Adipocyte (in vitro differentiated cells): Measurements from ENCODE around the gene FBP1.

Experiments used
- DNase-seq: peaks from one replicate; pipeline ENCODE4 v3.0.0-alpha.2; 2015; ENCODE audit warnings: low read depth
- H3K27me3 ChIP-seq: replicated peaks from 2 replicates; pipeline ENCODE4 v1.7.0; 2013; ENCODE audit warnings: mild to moderate bottlenecking, low read length, moderate library complexity; ENCODE audit not compliant: control insufficient read depth, insufficient read depth
- H3K36me3 ChIP-seq: 2 replicates; pipeline ENCODE4 v1.7.0; 2013; ENCODE audit warnings: low read length, mild to moderate bottlenecking, moderate library complexity; ENCODE audit not compliant: control insufficient read depth, insufficient read depth, severe bottlenecking
- H3K4me1 ChIP-seq: 2 replicates; pipeline ENCODE4 v1.7.0; 2013; ENCODE audit warnings: mild to moderate bottlenecking, low read length, moderate library complexity; ENCODE audit not compliant: control insufficient read depth, insufficient read depth
- H3K4me3 ChIP-seq: 2 replicates; pipeline ENCODE4 v1.7.0; 2013; ENCODE audit warnings: mild to moderate bottlenecking, low read length, moderate library complexity
- H3K9ac ChIP-seq: 2 replicates; pipeline ENCODE4 v1.7.0; 2013; ENCODE audit warnings: mild to moderate bottlenecking, low read length, moderate library complexity
- H3K9me3 ChIP-seq: 2 replicates; pipeline ENCODE4 v1.7.0; 2013; ENCODE audit warnings: mild to moderate bottlenecking, low read length, moderate library complexity; ENCODE audit not compliant: control insufficient read depth

Gene FBP1

DNA sequence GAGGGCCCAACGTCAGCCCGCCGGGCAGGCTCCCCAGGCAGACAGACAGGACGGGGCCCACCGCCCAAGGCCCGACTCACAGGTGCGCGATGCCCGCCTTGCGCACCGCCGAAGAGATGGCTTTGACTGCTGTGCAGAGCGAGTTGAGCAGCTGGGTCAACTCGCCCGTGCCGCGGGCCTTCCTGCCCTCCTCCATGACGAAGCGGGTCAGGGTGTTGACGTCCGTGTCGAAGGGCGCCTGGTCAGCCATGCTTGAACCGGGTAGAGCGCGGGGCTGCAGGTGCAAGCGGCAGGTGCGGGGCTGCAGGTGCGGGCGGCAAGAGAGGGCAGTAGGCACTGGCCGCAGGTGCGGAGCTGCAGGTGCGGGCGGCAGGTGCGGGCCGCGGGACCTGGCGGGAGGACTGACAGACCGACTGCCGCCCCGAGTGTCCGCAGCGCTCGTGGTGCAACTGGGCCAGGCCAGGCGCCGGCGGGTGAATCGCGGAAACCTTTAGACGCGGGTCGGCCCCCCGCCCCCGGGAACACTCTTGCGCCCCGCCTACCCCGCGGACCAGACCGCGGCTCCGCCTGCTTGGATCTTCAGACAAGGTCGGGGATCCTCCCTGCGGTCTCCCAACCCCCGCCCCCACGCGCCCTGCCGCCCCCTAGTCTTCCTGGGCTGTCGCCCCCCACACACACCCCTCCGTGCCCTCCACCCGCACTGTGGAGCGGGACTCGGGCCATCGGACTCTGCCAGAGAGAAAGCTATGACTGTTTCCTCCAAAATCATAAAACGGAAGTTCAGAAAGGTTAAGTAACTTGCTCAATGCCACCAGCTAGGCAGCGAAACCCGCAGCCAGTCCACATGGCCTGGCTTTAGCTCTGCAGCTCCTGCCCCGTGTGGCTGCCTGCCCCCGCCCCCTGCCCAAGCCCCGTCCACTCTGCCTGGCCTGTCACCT is at the start of gene FBP1:
TSS of gene FBP1 (minus strand) at position 458 of the 938 bp plus-strand sequence. CDS start at position 250, 208 bp downstream.
- peaks cover 10% of the 10 kb centered on the region for H3K27me3 ChIP-seq
- DNase-seq = no peak
- peaks cover 5% of the 10 kb centered on the region for H3K4me1 ChIP-seq
- no peaks in the 10 kb centered on the region for H3K9me3 ChIP-seq
- H3K9ac ChIP-seq = no peak within 1 kb of the TSS
- H3K4me3 ChIP-seq = peak within 1 kb of the TSS; percentile 73
- H3K36me3 ChIP-seq = no peaks in the 10 kb centered on the region

DNA sequence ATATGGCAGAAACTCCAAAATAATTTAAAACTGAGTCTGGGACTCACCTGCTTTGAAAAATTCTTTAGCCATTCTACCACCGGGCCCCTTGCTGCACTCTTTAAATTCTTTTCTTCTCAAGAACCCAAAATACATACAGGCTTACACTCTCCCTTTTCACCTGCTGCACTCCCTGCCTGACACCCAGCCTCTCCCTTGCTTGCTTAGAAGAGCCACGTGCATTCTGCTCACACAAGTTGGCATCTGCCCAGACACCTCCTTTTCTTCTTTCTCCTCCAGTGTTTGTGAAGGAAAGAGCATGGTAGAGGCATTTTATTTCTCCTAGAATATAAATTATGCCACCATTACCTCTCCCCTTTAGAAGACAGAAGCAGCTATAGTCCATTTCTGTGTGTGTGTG is 48.1 kb upstream of the FBP1 start:
- Histone ChIP-seq H3K36me3 (no peaks in the 10 kb centered on the region), H3K4me1 (no peaks in the 10 kb centered on the region), H3K27me3 (peaks cover 9% of the 10 kb centered on the region), H3K9me3 (peaks cover 4% of the 10 kb centered on the region), H3K9ac (no peak overlapping the region), H3K4me3 (no peak overlapping the region)
- no peak for DNase-seq

DNA sequence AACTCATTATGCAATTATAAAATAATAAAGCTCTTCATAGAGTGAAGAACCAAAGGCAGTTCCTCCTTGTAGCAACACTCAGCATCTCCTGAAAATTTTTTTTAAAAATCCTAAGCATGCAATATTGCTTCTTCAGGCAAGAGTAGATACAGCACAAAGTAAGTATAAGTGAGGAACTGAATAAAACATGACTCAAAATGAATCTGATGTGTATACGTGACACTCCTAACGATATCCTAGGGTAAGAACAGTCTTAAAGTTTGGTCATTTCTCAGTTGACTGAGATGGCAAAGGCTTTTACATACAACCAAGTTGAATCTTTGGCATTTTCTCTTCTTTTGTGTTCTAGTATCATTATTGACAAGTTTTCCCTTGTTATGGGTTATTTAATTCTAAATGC is 46.0 kb upstream of the FBP1 start:
- no peak for DNase-seq
- Histone ChIP-seq H3K9ac (no peak overlapping the region), H3K9me3 (peaks cover 1% of the 10 kb centered on the region), H3K4me3 (no peak overlapping the region), H3K27me3 (peaks cover 7% of the 10 kb centered on the region), H3K4me1 (no peaks in the 10 kb centered on the region), H3K36me3 (no peaks in the 10 kb centered on the region)

DNA sequence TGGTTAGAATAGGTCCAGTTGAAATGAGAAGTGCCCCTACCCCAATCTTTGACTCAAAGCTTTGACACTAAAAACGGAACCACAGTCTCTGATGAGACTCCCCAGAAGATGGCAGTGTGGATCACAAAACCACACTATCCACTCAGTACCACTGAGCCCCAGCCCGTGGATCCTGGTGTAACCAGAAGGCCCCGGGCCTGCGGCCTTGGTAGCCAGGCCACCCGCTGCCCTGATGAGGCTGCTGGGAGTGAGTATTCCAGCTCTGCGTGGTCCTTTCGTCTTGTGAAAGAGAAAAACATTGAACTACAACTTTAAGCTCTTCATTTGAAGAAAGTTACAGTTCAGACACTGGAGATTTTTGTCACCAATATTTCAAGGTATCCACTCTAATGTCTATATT is 42.2 kb upstream of the FBP1 start:
- Histone ChIP-seq H3K4me3 (no peak overlapping the region), H3K36me3 (no peaks in the 10 kb centered on the region), H3K27me3 (no peaks in the 10 kb centered on the region), H3K9me3 (no peaks in the 10 kb centered on the region), H3K9ac (peak overlapping the region; percentile 69), H3K4me1 (peaks cover 6% of the 10 kb centered on the region)
- DNase-seq = peak; percentile 95

DNA sequence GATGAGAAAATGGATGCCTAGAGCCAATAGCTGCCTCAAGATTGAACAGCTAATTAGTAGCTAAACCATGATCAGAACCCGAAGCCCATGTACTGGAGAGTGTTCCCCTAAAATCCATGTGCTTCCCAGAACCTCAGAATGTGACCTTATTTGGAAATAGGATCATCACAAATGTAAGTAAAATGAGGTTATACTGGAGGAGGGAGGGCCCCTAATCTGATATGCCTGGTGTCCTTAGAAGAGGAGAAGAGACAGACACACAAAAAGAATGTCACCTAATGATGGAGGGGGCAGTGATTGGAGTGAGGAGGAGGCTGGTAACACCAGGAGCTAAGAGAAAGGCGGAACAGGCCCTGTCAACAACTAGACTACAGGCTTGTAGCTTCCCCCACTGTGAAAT is 41.3 kb upstream of the FBP1 start:
- Histone ChIP-seq H3K4me1 (peaks cover 13% of the 10 kb centered on the region), H3K4me3 (no peak overlapping the region), H3K9me3 (no peaks in the 10 kb centered on the region), H3K27me3 (no peaks in the 10 kb centered on the region), H3K36me3 (no peaks in the 10 kb centered on the region), H3K9ac (no peak overlapping the region)
- no peak for DNase-seq

DNA sequence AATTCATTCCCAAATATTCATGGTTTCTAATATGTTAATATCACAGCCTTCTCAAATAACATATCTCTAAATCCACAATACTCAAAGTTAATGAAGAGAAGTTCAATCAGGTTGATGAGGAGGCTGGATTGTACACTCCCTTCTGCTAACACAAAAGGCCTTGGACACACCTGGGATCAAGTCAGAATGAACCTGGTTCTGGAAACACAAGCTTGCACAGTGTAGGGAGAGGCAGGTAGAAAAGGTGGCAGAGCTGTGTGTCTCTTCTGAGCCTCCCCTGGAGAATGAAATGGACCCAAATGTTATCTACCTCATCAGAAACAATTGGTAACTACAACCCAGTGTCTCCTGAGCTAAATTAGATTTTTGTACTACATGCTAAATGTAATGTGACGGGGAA is 40.7 kb upstream of the FBP1 start:
- H3K9ac ChIP-seq = no peak overlapping the region
- peaks cover 19% of the 10 kb centered on the region for H3K4me1 ChIP-seq
- no peaks in the 10 kb centered on the region for H3K9me3 ChIP-seq
- no peaks in the 10 kb centered on the region for H3K27me3 ChIP-seq
- H3K4me3 ChIP-seq = no peak overlapping the region
- DNase-seq = no peak
- H3K36me3 ChIP-seq = no peaks in the 10 kb centered on the region

DNA sequence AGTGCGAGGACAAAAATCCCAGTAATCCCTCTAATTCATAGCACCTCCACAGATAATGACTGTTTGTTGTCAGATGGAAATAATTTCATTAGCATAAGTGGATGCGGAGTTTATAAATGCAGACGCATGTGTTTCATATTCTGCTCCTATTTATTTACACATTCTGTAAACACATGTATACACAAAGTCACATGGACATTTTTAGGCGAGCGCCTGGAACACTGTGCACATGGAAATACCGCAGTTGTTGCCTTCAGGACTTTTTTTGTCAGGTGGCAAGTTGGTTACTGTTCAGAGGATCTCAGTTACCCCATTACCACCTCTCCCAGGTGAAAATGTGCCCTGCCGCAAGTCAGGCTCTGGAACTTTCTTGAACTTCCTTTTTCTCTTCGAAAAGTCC is 40.3 kb upstream of the FBP1 start:
- Histone ChIP-seq H3K4me1 (peaks cover 24% of the 10 kb centered on the region), H3K9me3 (no peaks in the 10 kb centered on the region), H3K36me3 (no peaks in the 10 kb centered on the region), H3K4me3 (no peak overlapping the region), H3K27me3 (no peaks in the 10 kb centered on the region), H3K9ac (no peak overlapping the region)
- no peak for DNase-seq

DNA sequence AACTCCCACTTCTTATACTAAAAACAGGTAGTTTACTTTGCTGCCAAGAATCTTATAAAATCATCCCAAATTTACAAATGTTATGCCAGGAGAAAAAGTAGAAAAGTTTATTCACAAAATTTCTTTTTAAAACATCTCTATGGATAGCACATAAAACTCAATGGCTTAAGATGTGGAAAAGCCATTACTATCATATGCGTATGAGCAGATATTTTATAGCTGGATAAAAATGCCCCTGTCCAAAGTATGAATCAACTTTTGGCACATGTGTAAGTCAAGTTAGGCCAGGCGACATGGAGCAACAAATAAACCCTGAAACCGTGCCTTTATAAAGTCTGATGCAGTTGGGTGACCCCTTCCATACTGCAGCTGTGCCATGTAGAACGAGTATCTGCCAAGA is 38.6 kb upstream of the FBP1 start:
- no peaks in the 10 kb centered on the region for H3K27me3 ChIP-seq
- DNase-seq = no peak
- no peak overlapping the region for H3K9ac ChIP-seq
- H3K9me3 ChIP-seq = no peaks in the 10 kb centered on the region
- H3K4me1 ChIP-seq = peaks cover 32% of the 10 kb centered on the region
- H3K36me3 ChIP-seq = no peaks in the 10 kb centered on the region
- no peak overlapping the region for H3K4me3 ChIP-seq

DNA sequence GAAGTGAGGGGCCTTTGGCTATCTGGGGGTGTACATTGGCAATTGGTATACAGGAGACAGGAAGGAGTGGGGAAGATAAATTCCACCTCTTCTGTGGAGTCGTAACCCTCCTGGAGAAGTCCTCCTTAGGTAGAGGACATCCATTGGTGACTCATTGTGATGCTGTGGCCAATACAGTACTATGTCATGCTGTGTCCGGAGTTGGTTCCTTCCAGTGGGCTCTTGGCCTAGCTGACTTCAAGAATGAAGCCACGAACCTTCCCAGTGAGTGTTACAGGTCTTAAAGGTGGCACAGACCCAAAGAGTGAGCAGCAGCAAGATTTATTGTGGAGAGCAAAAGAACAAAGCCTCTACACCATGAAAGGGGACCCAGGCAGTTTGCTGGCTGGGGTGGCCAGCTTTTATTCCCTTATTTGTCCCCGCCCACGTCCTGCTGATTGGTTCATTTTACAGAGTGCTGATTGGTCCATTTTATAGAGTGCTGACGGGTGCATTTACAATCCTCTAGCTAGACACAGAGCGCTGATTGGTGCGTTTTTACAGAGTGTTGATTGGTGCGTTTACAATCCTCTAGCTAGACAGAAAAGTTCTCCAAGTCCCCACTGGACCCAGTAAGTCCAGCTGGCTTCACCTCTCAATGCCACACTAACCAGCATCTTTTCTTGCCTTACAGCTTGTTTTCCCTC is 37.3 kb upstream of the FBP1 start:
- peaks cover 37% of the 10 kb centered on the region for H3K4me1 ChIP-seq
- H3K4me3 ChIP-seq = no peak overlapping the region
- no peaks in the 10 kb centered on the region for H3K36me3 ChIP-seq
- H3K9me3 ChIP-seq = no peaks in the 10 kb centered on the region
- H3K9ac ChIP-seq = no peak overlapping the region
- no peak for DNase-seq
- no peaks in the 10 kb centered on the region for H3K27me3 ChIP-seq

DNA sequence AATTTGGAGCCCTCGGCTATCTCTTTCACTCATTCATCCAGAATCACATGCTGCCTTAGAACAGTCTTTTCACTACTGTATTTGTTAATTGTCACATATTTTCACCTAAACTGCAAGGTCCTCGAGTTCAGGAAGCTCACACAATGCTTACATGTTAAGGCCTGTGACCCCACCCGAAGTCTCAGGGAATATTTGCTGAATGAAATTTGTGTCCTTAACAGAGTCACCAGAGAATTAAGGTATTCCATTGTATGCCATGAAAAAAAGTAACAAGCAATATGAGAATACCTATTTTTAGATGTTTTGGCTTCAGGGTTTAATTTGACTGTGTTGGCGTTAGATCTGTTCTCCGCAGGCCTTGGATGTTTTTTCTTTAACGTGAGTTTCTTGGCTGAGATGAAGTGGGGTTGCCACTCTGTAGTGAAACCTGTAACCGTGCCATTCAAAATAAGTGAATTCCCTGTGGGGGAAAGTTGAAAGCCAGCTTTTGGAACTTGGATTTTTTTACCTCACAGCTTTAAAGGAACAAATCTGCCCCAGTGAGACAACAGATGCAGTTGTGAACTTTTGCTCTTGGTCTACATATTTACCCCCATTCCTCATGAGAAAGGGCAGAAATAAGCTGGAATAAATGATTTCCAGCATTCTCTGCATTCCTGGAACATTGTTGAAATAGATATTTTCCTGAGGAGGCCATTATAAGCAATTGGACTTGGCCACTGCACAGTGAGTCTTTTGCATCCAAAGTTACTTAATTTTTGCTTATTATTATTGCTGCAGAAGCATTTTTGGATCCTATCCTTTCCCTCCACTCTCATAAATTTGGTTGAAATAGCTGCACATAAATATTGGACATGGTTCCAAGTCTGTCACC is 35.9 kb upstream of the FBP1 start:
- H3K4me1 ChIP-seq = peaks cover 37% of the 10 kb centered on the region
- H3K9ac ChIP-seq = peak overlapping the region; percentile 48
- no peaks in the 10 kb centered on the region for H3K36me3 ChIP-seq
- H3K4me3 ChIP-seq = no peak overlapping the region
- DNase-seq = peak; percentile 74
- no peaks in the 10 kb centered on the region for H3K9me3 ChIP-seq
- no peaks in the 10 kb centered on the region for H3K27me3 ChIP-seq
